Measurements from ENCODE around the gene ZRANB3. TPM values are rescaled to one million over a fixed set of nuclear protein-coding genes. Genes with fewer than 3 reads are reported as not detected.
"Not testable (repeated sequence)": the region's sequence is repeated elsewhere in the genome, so short reads cannot be mapped to it uniquely, and the experiment has no call there.

The ZRANB3 gene
- total and polyA plus RNA-seq, 2 donors (not counting 3 experiments of a cell fraction or from before 2014, with no cell fraction given) = 2.2 to 6.0 TPM

- H3K9ac ChIP-seq (replicated peaks; ENCODE audit: extremely low read depth, insufficient read depth, low read length); H2AFZ ChIP-seq (ENCODE audit: low read depth, low read length); dilution Hi-C loops (cut with MboI; ENCODE audit: extremely low pct_ligation_motif_present, low sequenced_read_pairs); H3K79me2 ChIP-seq (ENCODE audit: control insufficient read depth, insufficient read depth, low read length); H3K4me3 ChIP-seq (replicated peaks in 1 of 3; ENCODE audit: insufficient read depth in 1 of 3, low read depth in 1 of 3, low read length in 3 of 3); H3K27ac ChIP-seq (ENCODE audit: insufficient read depth, low read depth, low read length); H4K20me1 ChIP-seq (replicated peaks; ENCODE audit: control insufficient read depth, extremely low read depth, insufficient read depth, low read length); FAIRE-seq; H3K9me1 ChIP-seq (replicated peaks; ENCODE audit: control insufficient read depth, extremely low read depth, insufficient read depth, low read length); H3K36me3 ChIP-seq (ENCODE audit: control insufficient read depth in 2 of 2, extremely low read depth in 1 of 2, insufficient read depth in 2 of 2, low read length in 2 of 2); H3K4me1 ChIP-seq (ENCODE audit: control insufficient read depth, extremely low read depth, insufficient read depth, low read length); H3K9me3 ChIP-seq (replicated peaks; ENCODE audit: control insufficient read depth, insufficient read depth, low read length); DNase-seq (ENCODE audit: low read depth, low spot score); H3K4me2 ChIP-seq (ENCODE audit: insufficient read depth, low read length); H3K27me3 ChIP-seq (ENCODE audit: control insufficient read depth in 2 of 2, insufficient read depth in 2 of 2, low read length in 2 of 2); BruUV-seq (replicated peaks); POLR2A ChIA-PET; intact Hi-C loops (cut with micrococcal nuclease); CTCF ChIA-PET: not testable (repeated sequence)
These were observed 78.0 kb downstream of the ZRANB3 start for GRCh38 chr2:135453027-135453426.

- Histone ChIP-seq H3K4me1 (ENCODE audit: control insufficient read depth, extremely low read depth, insufficient read depth, low read length) (no peaks in the 10 kb centered on the region), H3K27ac (ENCODE audit: insufficient read depth, low read depth, low read length) (no peak overlapping the region), H3K9me1 (replicated peaks; ENCODE audit: control insufficient read depth, extremely low read depth, insufficient read depth, low read length) (no peaks in the 10 kb centered on the region), H3K4me3 (replicated peaks in 1 of 3; ENCODE audit: insufficient read depth in 1 of 3, low read depth in 1 of 3, low read length in 3 of 3) (no peak overlapping the region), H3K9me3 (replicated peaks; ENCODE audit: control insufficient read depth, insufficient read depth, low read length) (no peaks in the 10 kb centered on the region), H3K36me3 (ENCODE audit: control insufficient read depth in 2 of 2, extremely low read depth in 1 of 2, insufficient read depth in 2 of 2, low read length in 2 of 2) (no peaks in the 10 kb centered on the region), H3K79me2 (ENCODE audit: control insufficient read depth, insufficient read depth, low read length) (no peaks in the 10 kb centered on the region), H3K9ac (replicated peaks; ENCODE audit: extremely low read depth, insufficient read depth, low read length) (no peak overlapping the region), H4K20me1 (replicated peaks; ENCODE audit: control insufficient read depth, extremely low read depth, insufficient read depth, low read length) (no peaks in the 10 kb centered on the region), H3K27me3 (ENCODE audit: control insufficient read depth in 2 of 2, insufficient read depth in 2 of 2, low read length in 2 of 2) (no peaks in the 10 kb centered on the region), H3K4me2 (ENCODE audit: insufficient read depth, low read length) (no peak overlapping the region), H2AFZ (ENCODE audit: low read depth, low read length) (no peak overlapping the region)
- no peak for TF ChIP-seq POLR2AphosphoS5 (IDR thresholded peaks at IDR 0.05; ENCODE audit: insufficient read depth, low read depth, low read length)
- TF ChIP-seq POLR2A (IDR thresholded peaks at IDR 0.05; ENCODE audit: low read depth, low read length) = no peak
- TF ChIP-seq FOS (IDR thresholded peaks at IDR 0.05; ENCODE audit: borderline replicate concordance, insufficient read depth, low read length) = no peak
- TF ChIP-seq JUN (IDR thresholded peaks at IDR 0.05; ENCODE audit: borderline replicate concordance, insufficient read depth, insufficient read length, low read depth) = no peak
- no peak for TF ChIP-seq CTCF (IDR thresholded peaks at IDR 0.05; ENCODE audit: extremely low read depth in 1 of 2, insufficient read depth in 1 of 2, low read depth in 1 of 2, low read length in 2 of 2)
- TF ChIP-seq EZH2 (IDR thresholded peaks at IDR 0.05; ENCODE audit: borderline replicate concordance, low read depth, low read length, severe bottlenecking) = no peak
- TF ChIP-seq MAX (IDR thresholded peaks at IDR 0.05; ENCODE audit: insufficient read depth, insufficient read length) = no peak
- no peak for TF ChIP-seq GATA2 (IDR thresholded peaks at IDR 0.05; ENCODE audit: insufficient read depth, insufficient read length, low read depth, low read length)
- TF ChIP-seq MYC (IDR thresholded peaks at IDR 0.05; ENCODE audit: low read depth, low read length) = no peak
- FAIRE-seq = no peak
- intact Hi-C loops (cut with micrococcal nuclease) = no loop called here
- ChIA-PET CTCF (no interaction called here), POLR2A (no interaction called here)
- BruUV-seq (replicated peaks) = no TSS peak
- dilution Hi-C loops (cut with MboI; ENCODE audit: extremely low pct_ligation_motif_present, low sequenced_read_pairs) = no loop called here
- no peak for DNase-seq (ENCODE audit: low read depth, low spot score)
These were observed 79.1 kb downstream of the ZRANB3 start for GRCh38 chr2:135451966-135452365.

- H3K27me3 ChIP-seq (ENCODE audit: control insufficient read depth in 2 of 2, insufficient read depth in 2 of 2, low read length in 2 of 2); POLR2A ChIA-PET; dilution Hi-C loops (cut with MboI; ENCODE audit: extremely low pct_ligation_motif_present, low sequenced_read_pairs); H3K4me3 ChIP-seq (replicated peaks in 1 of 3; ENCODE audit: insufficient read depth in 1 of 3, low read depth in 1 of 3, low read length in 3 of 3); DNase-seq (ENCODE audit: low read depth, low spot score); H3K9ac ChIP-seq (replicated peaks; ENCODE audit: extremely low read depth, insufficient read depth, low read length); H3K4me1 ChIP-seq (ENCODE audit: control insufficient read depth, extremely low read depth, insufficient read depth, low read length); CTCF ChIA-PET; intact Hi-C loops (cut with micrococcal nuclease); FAIRE-seq; H3K9me1 ChIP-seq (replicated peaks; ENCODE audit: control insufficient read depth, extremely low read depth, insufficient read depth, low read length); H3K36me3 ChIP-seq (ENCODE audit: control insufficient read depth in 2 of 2, extremely low read depth in 1 of 2, insufficient read depth in 2 of 2, low read length in 2 of 2); BruUV-seq (replicated peaks); H3K9me3 ChIP-seq (replicated peaks; ENCODE audit: control insufficient read depth, insufficient read depth, low read length); H3K27ac ChIP-seq (ENCODE audit: insufficient read depth, low read depth, low read length); H3K79me2 ChIP-seq (ENCODE audit: control insufficient read depth, insufficient read depth, low read length); H4K20me1 ChIP-seq (replicated peaks; ENCODE audit: control insufficient read depth, extremely low read depth, insufficient read depth, low read length); H3K4me2 ChIP-seq (ENCODE audit: insufficient read depth, low read length); H2AFZ ChIP-seq (ENCODE audit: low read depth, low read length): not testable (repeated sequence)
These were observed 88.0 kb downstream of the ZRANB3 start for GRCh38 chr2:135443013-135443412.

All from endothelial cell of umbilical vein (primary cell).